Small intestine (tissue), 16 donors: Measurements from ENCODE around the gene CCNQ. TPM values are rescaled to one million over a fixed set of nuclear protein-coding genes. Genes with fewer than 3 reads are reported as not detected.

Experiments used
- DNase-seq, 2 donors: peaks; one replicate each; pipeline versions ENCODE4 v3.0.0 to v3.0.0-alpha.2; 2013
- FAIRE-seq: peaks from 2 replicates; lab custom pipeline; 2012; peaks lifted over from hg19 to GRCh38; lab: Jason Lieb, UNC
- H3K27ac ChIP-seq, 3 donors: one replicate each; pipeline ENCODE4 v1.5.1; 2013; ENCODE audit warnings: low read length in 2 of 3, mild to moderate bottlenecking in 2 of 3, control low read depth in 1 of 3, inconsistent platforms in 1 of 3, low read depth in 1 of 3, moderate library complexity in 1 of 3
- H3K27me3 ChIP-seq, 3 donors: one replicate each; pipeline ENCODE4 v1.6.1; 2013; ENCODE audit warnings: low read length in 3 of 3, inconsistent platforms in 1 of 3; ENCODE audit not compliant: control insufficient read depth in 3 of 3, insufficient read depth in 3 of 3
- H3K36me3 ChIP-seq, 3 donors: one replicate each; pipeline ENCODE4 v1.6.1; 2013; ENCODE audit warnings: low read length in 3 of 3, inconsistent platforms in 1 of 3, low read depth in 1 of 3, mild to moderate bottlenecking in 1 of 3, moderate library complexity in 1 of 3; ENCODE audit not compliant: control insufficient read depth in 3 of 3, insufficient read depth in 2 of 3
- H3K4me1 ChIP-seq, 3 donors: one replicate each; pipeline ENCODE4 v1.6.1; 2013; ENCODE audit warnings: low read length in 2 of 3, inconsistent platforms in 1 of 3, low read depth in 1 of 3, mild to moderate bottlenecking in 1 of 3, moderate library complexity in 1 of 3; ENCODE audit not compliant: control insufficient read depth in 3 of 3, insufficient read depth in 2 of 3
- H3K4me3 ChIP-seq, 3 donors: one replicate each; pipeline ENCODE4 v1.5.1; 2013; ENCODE audit warnings: low read length in 3 of 3, control low read depth in 1 of 3, inconsistent platforms in 1 of 3, low read depth in 1 of 3, mild to moderate bottlenecking in 1 of 3, moderate library complexity in 1 of 3
- H3K9me3 ChIP-seq, 2 donors: one replicate each; pipeline ENCODE4 v1.6.1; 2013; ENCODE audit warnings: low read depth in 1 of 2, low read length in 1 of 2; ENCODE audit not compliant: control insufficient read depth in 2 of 2, insufficient read depth in 1 of 2
- WGBS, 3 donors: extraction: QIAGEN DNeasy Blood & Tissue Kit; methylation state at CpG; one replicate each; pipeline ENCODE4 v1.1.7; 2013; 5-methylcytosine and 5-hydroxymethylcytosine counted together
- long read RNA-seq, 10 donors: transcript quantifications; one replicate each; lab custom pipeline, GENCODE V29; 2026
- polyA plus RNA-seq, 4 donors: library from polyadenylated mRNA; stranded (reverse) in 3 of 4; unstranded in 1 of 4; fragments of 200-250 nt in 3 of 4; fragments of 120-200 nt in 1 of 4; gene quantifications; one replicate each; pipeline versions ENCODE4 v1.2.1 to v1.2.3, GENCODE V29; 2013
- donor health status: healthy with polysubstance abuse.
- donor health status: control.
- donor health status: control.
- donor health status: Bipolar disorder and iron deficiency.
- donor health status: healthy.

The CCNQ gene
- polyA plus RNA-seq: 10 to 100 TPM; 14.9 to 41.9 (median 34.4) TPM
- long read RNA-seq, donor 1, transcript CCNQ-202 (5 exons, 1,164 nt): major isoform, 5 of 11 reads
- long read RNA-seq, donor 1, partial matches to known transcripts: 0 of 11 reads
- long read RNA-seq, donor 1, other reads (novel, unspliced or antisense): 0 of 11 reads
- long read RNA-seq, donor 2, partial matches to known transcripts: 0 of 4 reads
- long read RNA-seq, donor 2, other reads (novel, unspliced or antisense): 0 of 4 reads
- long read RNA-seq, donor 3, partial matches to known transcripts: 0 of 8 reads
- long read RNA-seq, donor 3, other reads (novel, unspliced or antisense): 0 of 8 reads
- long read RNA-seq, donor 4: 0 reads
- long read RNA-seq, donor 5: 0 reads
- long read RNA-seq, donor 6, partial matches to known transcripts: 0 of 1 reads
- long read RNA-seq, donor 6, other reads (novel, unspliced or antisense): 0 of 1 reads
- long read RNA-seq, donor 7, transcript CCNQ-204 (5 exons, 1,306 nt): major isoform, 5 of 14 reads
- long read RNA-seq, donor 7, partial matches to known transcripts: 0 of 14 reads
- long read RNA-seq, donor 7, other reads (novel, unspliced or antisense): 0 of 14 reads
- long read RNA-seq, donor 8, partial matches to known transcripts: 0 of 1 reads
- long read RNA-seq, donor 8, other reads (novel, unspliced or antisense): 0 of 1 reads
- long read RNA-seq, donor 9, partial matches to known transcripts: 0 of 1 reads
- long read RNA-seq, donor 9, other reads (novel, unspliced or antisense): 0 of 1 reads
- long read RNA-seq, donor 10, transcript CCNQ-204 (5 exons, 1,306 nt): major isoform, 5 of 11 reads
- long read RNA-seq, donor 10, partial matches to known transcripts: 0 of 11 reads
- long read RNA-seq, donor 10, other reads (novel, unspliced or antisense): 0 of 11 reads

GRCh38 chrX:153598541-153599191 is at the start of gene CCNQ:
Gene CCNQ (minus strand): TSS chrX:153599139. CDS start chrX:153599073, 66 bp downstream.
- Histone ChIP-seq H3K4me1 (peaks cover 0 to 8% (median 0%) of the 10 kb centered on the region in 3 donors), H3K27ac (peak within 1 kb of the TSS; percentile 59 to 74 (median 60)), H3K9me3 (no peaks in the 10 kb centered on the region), H3K36me3 (peaks cover 0 to 26% (median 0%) of the 10 kb centered on the region in 3 donors), H3K27me3 (no peaks in the 10 kb centered on the region), H3K4me3 (peak within 1 kb of the TSS; percentile 68 to 73 (median 69))
- WGBS, 3 donors: 0 to 40% (median 5%) methylated on average over 26 to 79 of the region's 79 CpGs
- DNase-seq (peak; percentile 35 to 59), FAIRE-seq (no peak)

GRCh38 chrX:153647461-153648357 is 48.8 kb upstream of the CCNQ start:
- no peak for FAIRE-seq

GRCh38 chrX:153646620-153647373 is 47.9 kb upstream of the CCNQ start, which contains the start of gene DUSP9:
Gene DUSP9 (plus strand): TSS chrX:153647203. CDS start chrX:153647954, 751 bp downstream.
- Histone ChIP-seq H3K27me3 (peaks cover 15 to 57% (median 23%) of the 10 kb centered on the region in 3 donors), H3K4me1 (no peaks in the 10 kb centered on the region), H3K27ac (no peak within 1 kb of the TSS), H3K36me3 (no peaks in the 10 kb centered on the region), H3K9me3 (no peaks in the 10 kb centered on the region), H3K4me3 (peak within 1 kb of the TSS in 1 of 3 donors; percentile 26)
- WGBS, 3 donors: 2 to 29% (median 3%) methylated on average over 30 to 53 of the region's 53 CpGs
- peak; percentile 18 to 66 for DNase-seq
- no peak for FAIRE-seq

More at GRCh38 chrX:153647461-153648357, 48.8 kb upstream of the CCNQ start:
- H3K27ac ChIP-seq: no peak overlapping the region
- 7 to 45% (median 16%) methylated on average over 20 to 85 of the region's 85 CpGs for WGBS, 3 donors
- H3K27me3 ChIP-seq: peaks cover 13 to 53% (median 23%) of the 10 kb centered on the region in 3 donors
- H3K36me3 ChIP-seq: no peaks in the 10 kb centered on the region
- DNase-seq: no peak
- H3K4me1 ChIP-seq: no peaks in the 10 kb centered on the region
- H3K9me3 ChIP-seq: no peaks in the 10 kb centered on the region
- peak overlapping the region in 1 of 3 donors; percentile 26 for H3K4me3 ChIP-seq

- Histone ChIP-seq H3K4me1 (no peaks in the 10 kb centered on the region), H3K9me3 (no peaks in the 10 kb centered on the region), H3K27ac (no peak overlapping the region), H3K27me3 (peaks cover 19 to 65% (median 23%) of the 10 kb centered on the region in 3 donors), H3K36me3 (no peaks in the 10 kb centered on the region), H3K4me3 (no peak overlapping the region)
- 17 to 43% (median 42%) methylated on average over 10 of the region's 10 CpGs for WGBS, 3 donors
- DNase-seq: no peak
- no peak for FAIRE-seq
Measured at GRCh38 chrX:153645921-153646488, 47.1 kb upstream of the CCNQ start.

- WGBS, 3 donors: 43 to 74% (median 53%) methylated on average over 5 to 6 of the region's 6 CpGs
- Histone ChIP-seq H3K9me3 (no peaks in the 10 kb centered on the region), H3K4me1 (no peaks in the 10 kb centered on the region), H3K36me3 (no peaks in the 10 kb centered on the region), H3K4me3 (no peak overlapping the region), H3K27me3 (peaks cover 19 to 66% (median 23%) of the 10 kb centered on the region in 3 donors), H3K27ac (no peak overlapping the region)
- FAIRE-seq: no peak
- no peak for DNase-seq
Measured at GRCh38 chrX:153645151-153645550, 46.2 kb upstream of the CCNQ start.

GRCh38 chrX:153644356-153645125 is 45.6 kb upstream of the CCNQ start:
- H3K27me3 ChIP-seq: peaks cover 19 to 69% (median 23%) of the 10 kb centered on the region in 3 donors
- no peak overlapping the region for H3K27ac ChIP-seq
- FAIRE-seq: no peak
- no peaks in the 10 kb centered on the region for H3K36me3 ChIP-seq
- DNase-seq: no peak
- H3K4me1 ChIP-seq: no peaks in the 10 kb centered on the region
- no peaks in the 10 kb centered on the region for H3K9me3 ChIP-seq
- no peak overlapping the region for H3K4me3 ChIP-seq
- WGBS, 3 donors: 6 to 33% (median 26%) methylated on average over 7 to 46 of the region's 46 CpGs
